CD4-positive, alpha-beta memory T cell (primary cell): Measurements from ENCODE around the gene SLC9A5. TPM values are rescaled to one million over a fixed set of nuclear protein-coding genes. Genes with fewer than 3 reads are reported as not detected.

Source experiments
- CTCF ChIA-PET: fragments of 350-600 bp; sonication (Branson Sonifier 250); formaldehyde crosslinking; loops from one replicate; lab custom pipeline; 2021; ENCODE audit warnings: inconsistent platforms; ENCODE audit not compliant: partially characterized antibody; lab: Charles Lee
- POLR2A ChIA-PET: fragments of 350-600 bp; sonication (Branson Sonifier 250); formaldehyde crosslinking; loops from one replicate; lab custom pipeline; 2021; ENCODE audit not compliant: partially characterized antibody; lab: Charles Lee
- DNase-seq, 5 donors: peaks; one replicate each; pipeline versions ENCODE4 v3.0.0 to v3.0.0-alpha.2; 2020 to 2022; ENCODE audit warnings: mixed read lengths in 1 of 5
- H3K27ac ChIP-seq: one replicate; pipeline ENCODE4 v1.7.0; 2013; ENCODE audit warnings: low read depth, low read length
- H3K27me3 ChIP-seq: 2 replicates; pipeline ENCODE4 v1.7.0; 2013; ENCODE audit warnings: mild to moderate bottlenecking, low read length, moderate library complexity; ENCODE audit not compliant: insufficient read depth
- H3K36me3 ChIP-seq: 2 replicates; pipeline ENCODE4 v1.7.0; 2013; ENCODE audit warnings: mild to moderate bottlenecking, low read length, moderate library complexity; ENCODE audit not compliant: insufficient read depth
- H3K4me1 ChIP-seq: 2 replicates; pipeline ENCODE4 v1.7.0; 2013; ENCODE audit warnings: mild to moderate bottlenecking, low read length, moderate library complexity; ENCODE audit not compliant: insufficient read depth
- H3K4me3 ChIP-seq, 2 donors: one replicate each; pipeline ENCODE4 v1.7.0; 2013; ENCODE audit warnings: low read length in 2 of 2, mild to moderate bottlenecking in 1 of 2
- H3K9me3 ChIP-seq, 2 donors: one replicate each; pipeline ENCODE4 v1.7.0; 2013; ENCODE audit warnings: low read length in 2 of 2, control low read depth in 1 of 2; ENCODE audit not compliant: control insufficient read depth in 1 of 2
- H3K27ac Mint-ChIP-seq, 7 donors: one replicate each; pipeline ENCODE4 v1.8.0; 2020 to 2021; ENCODE audit warnings: mixed read lengths in 7 of 7, mild to moderate bottlenecking in 6 of 7, inconsistent platforms in 3 of 7, moderate library complexity in 3 of 7
- H3K27me3 Mint-ChIP-seq, 2 donors: one replicate each; pipeline ENCODE4 v1.8.0; 2020 to 2021; ENCODE audit warnings: mixed read lengths in 2 of 2
- H3K36me3 Mint-ChIP-seq, 2 donors: one replicate each; pipeline ENCODE4 v1.8.0; 2020 to 2021; ENCODE audit warnings: mixed read lengths in 2 of 2, inconsistent platforms in 1 of 2, mild to moderate bottlenecking in 1 of 2
- H3K4me1 Mint-ChIP-seq, 4 donors: one replicate each; pipeline ENCODE4 v1.8.0; 2020 to 2021; ENCODE audit warnings: mixed read lengths in 4 of 4, mild to moderate bottlenecking in 1 of 4
- H3K4me3 Mint-ChIP-seq, 8 donors: one replicate each; pipeline ENCODE4 v1.8.0; 2020 to 2021; ENCODE audit warnings: mixed read lengths in 8 of 8, mild to moderate bottlenecking in 7 of 8, moderate library complexity in 6 of 8, inconsistent platforms in 3 of 8
- H3K9me3 Mint-ChIP-seq, 8 donors: one replicate each; pipeline ENCODE4 v1.8.0; 2020 to 2021; ENCODE audit warnings: mixed read lengths in 8 of 8, mild to moderate bottlenecking in 5 of 8, inconsistent platforms in 3 of 8, moderate library complexity in 1 of 8
- intact Hi-C: fragments of 100-400 bp; cut with micrococcal nuclease; formaldehyde crosslinking; loops from one replicate; pipeline ENCODE4 v1.15.1; 2023
- polyA plus RNA-seq, 2 donors: library from polyadenylated mRNA; unstranded; fragments of 300-500 nt; fragmentation: Illumina TruSeq; gene quantifications; one replicate each; pipeline ENCODE4 v1.2.3, GENCODE V29; 2021
- total RNA-seq, 2 experiments: library from RNA; stranded (reverse); gene quantifications; one replicate each; pipeline ENCODE4 v1.2.3, GENCODE V29; 2021

SLC9A5 gene
- total and polyA plus RNA-seq, 4 experiments from 2014 or later, result 0.09 to 2.1 (median 1.7) TPM; not detected in 1

DNA sequence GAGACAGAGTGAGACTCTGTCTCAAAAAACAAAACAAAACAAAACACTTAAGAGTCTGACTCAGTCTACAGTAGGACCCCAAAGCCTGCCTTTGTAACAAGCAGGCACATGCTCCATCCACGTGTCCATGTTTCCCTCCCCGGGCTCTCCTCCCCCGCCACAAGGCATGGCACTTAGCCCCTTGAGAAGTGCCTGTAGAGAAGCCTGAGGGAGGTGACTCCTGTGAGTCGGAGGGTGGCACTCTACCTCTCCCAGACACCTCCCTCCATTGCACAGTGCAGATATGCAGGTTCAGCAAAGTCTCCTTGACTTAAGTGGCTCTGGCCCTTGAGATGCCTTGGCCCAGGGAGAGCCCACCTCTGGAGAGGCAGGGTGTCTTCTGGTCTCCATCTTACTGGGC lies 8.3 kb upstream of the SLC9A5 start:
- ChIA-PET POLR2A (interaction anchor here (10.5 kb wide), 1 partner anchor 10 kb away, joined by 259 read pairs; the partner anchor contains the start of gene TMEM208), CTCF (no interaction called here)
- no peak for DNase-seq
- Histone ChIP-seq H3K4me1 (peaks cover 35% of the 10 kb centered on the region), H3K4me3 (no peak overlapping the region), H3K36me3 (peaks cover 27% of the 10 kb centered on the region), H3K9me3 (no peaks in the 10 kb centered on the region), H3K27me3 (no peaks in the 10 kb centered on the region), H3K27ac (no peak overlapping the region)
- Mint-ChIP-seq H3K27me3 (no peaks in the 10 kb centered on the region), H3K4me3 (no peak overlapping the region), H3K36me3 (peaks cover 22 to 42% of the 10 kb centered on the region in 2 donors), H3K27ac (peak overlapping the region in 2 of 7 donors; percentile 57 to 68), H3K4me1 (peaks cover 21 to 46% (median 36%) of the 10 kb centered on the region in 4 donors), H3K9me3 (no peaks in the 10 kb centered on the region)
- intact Hi-C loops, result no loop called here

DNA sequence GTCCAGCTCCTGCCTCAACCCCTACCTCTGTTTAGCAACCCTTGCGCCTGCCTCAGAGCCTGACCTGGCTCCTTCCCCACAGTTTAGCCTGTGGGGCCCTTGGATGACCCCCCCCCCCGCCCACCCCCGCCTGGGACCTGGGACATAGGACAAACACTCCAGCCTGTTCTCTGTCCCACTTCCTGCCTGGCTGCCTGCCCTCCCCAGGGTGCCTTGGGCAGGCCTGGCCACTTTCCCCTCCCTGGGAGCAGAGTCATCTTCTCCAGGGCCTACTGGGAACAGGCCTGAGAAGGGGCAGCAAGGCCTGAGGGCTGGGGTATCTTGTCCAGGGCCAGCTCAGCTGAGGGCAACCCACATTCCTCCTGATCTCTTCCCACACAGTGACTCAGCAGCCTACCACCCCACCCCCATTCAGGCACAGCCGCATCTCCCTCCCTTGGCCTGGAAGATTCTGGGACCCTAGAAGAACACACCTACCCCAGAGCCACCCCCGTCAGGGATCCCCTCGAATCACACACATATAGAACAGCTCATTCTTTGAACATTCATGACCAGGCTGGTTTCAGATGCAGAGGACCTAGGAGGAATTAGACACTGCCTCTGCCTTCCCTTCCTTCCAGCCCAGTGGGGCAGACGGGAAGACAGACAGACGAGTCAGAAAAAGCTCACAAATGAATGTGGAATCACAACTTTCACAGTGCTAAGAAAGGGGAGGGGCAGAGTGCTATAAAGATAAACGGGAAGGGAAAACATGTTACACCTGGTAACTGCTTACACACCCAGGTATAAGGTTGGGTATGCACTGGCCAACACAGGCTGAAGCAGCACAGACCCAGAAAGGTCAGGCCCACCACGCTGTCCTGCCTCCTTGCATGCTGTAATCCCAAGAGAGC lies 7.5 kb upstream of the SLC9A5 start:
- peaks cover 27% of the 10 kb centered on the region for H3K36me3 ChIP-seq
- no peaks in the 10 kb centered on the region for H3K9me3 ChIP-seq
- Mint-ChIP-seq H3K9me3 (no peaks in the 10 kb centered on the region), H3K4me1 (peaks cover 18 to 44% (median 33%) of the 10 kb centered on the region in 4 donors), H3K4me3 (no peak overlapping the region), H3K27me3 (no peaks in the 10 kb centered on the region), H3K36me3 (peaks cover 18 to 38% of the 10 kb centered on the region in 2 donors), H3K27ac (peak overlapping the region; percentile 32 to 89 (median 72))
- no peak overlapping the region for H3K4me3 ChIP-seq
- ChIA-PET CTCF (no interaction called here), POLR2A (interaction anchor here (10.5 kb wide), 1 partner anchor 10 kb away, joined by 259 read pairs; the partner anchor contains the start of gene TMEM208)
- intact Hi-C loops, result no loop called here
- DNase-seq, result no peak
- H3K27ac ChIP-seq, result no peak overlapping the region
- peaks cover 36% of the 10 kb centered on the region for H3K4me1 ChIP-seq
- no peaks in the 10 kb centered on the region for H3K27me3 ChIP-seq

DNA sequence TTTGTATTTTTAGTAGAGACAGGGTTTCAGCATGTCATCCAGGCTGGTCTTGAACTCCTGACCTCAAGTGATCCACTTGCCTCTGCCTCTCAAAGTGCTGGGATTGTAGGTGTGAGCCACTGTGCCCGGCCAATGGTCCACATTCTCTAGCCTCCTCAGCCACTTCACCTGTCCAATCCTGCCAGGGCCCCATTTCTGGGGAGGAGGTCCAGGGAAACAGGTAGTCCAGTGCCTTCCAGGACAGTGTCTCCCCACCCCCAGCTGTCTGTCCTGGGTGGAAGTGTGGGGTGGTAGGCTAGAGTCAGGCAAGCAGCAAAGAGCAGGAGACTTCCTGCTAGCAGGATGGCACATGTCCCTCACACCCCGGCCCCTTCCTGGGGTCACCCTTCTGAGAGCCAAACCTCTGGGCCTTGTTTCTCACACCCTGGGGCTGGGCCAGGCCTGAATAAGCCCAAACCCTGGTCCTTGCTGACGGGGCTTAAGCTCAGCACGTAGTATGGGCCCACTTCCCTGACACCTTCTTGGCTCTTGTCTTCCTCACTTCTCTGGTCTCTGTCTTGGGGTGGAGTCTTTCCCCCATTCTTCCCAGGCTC lies 6.5 kb upstream of the SLC9A5 start:
- H3K4me1 ChIP-seq, result peaks cover 36% of the 10 kb centered on the region
- peak overlapping the region in 6 of 7 donors; percentile 55 to 100 (median 84) for H3K27ac Mint-ChIP-seq
- DNase-seq, result no peak
- intact Hi-C loops, result no loop called here
- no peaks in the 10 kb centered on the region for H3K27me3 Mint-ChIP-seq
- no peaks in the 10 kb centered on the region for H3K9me3 Mint-ChIP-seq
- H3K27me3 ChIP-seq, result no peaks in the 10 kb centered on the region
- peaks cover 15 to 31% of the 10 kb centered on the region in 2 donors for H3K36me3 Mint-ChIP-seq
- H3K27ac ChIP-seq, result peak overlapping the region; percentile 6
- no peak overlapping the region for H3K4me3 ChIP-seq
- H3K9me3 ChIP-seq, result no peaks in the 10 kb centered on the region
- ChIA-PET POLR2A (interaction anchor here (10.5 kb wide), 1 partner anchor 11 kb away, joined by 259 read pairs; the partner anchor contains the start of gene TMEM208), CTCF (no interaction called here)
- H3K4me3 Mint-ChIP-seq, result no peak overlapping the region
- peaks cover 23% of the 10 kb centered on the region for H3K36me3 ChIP-seq
- peaks cover 16 to 45% (median 34%) of the 10 kb centered on the region in 4 donors for H3K4me1 Mint-ChIP-seq

DNA sequence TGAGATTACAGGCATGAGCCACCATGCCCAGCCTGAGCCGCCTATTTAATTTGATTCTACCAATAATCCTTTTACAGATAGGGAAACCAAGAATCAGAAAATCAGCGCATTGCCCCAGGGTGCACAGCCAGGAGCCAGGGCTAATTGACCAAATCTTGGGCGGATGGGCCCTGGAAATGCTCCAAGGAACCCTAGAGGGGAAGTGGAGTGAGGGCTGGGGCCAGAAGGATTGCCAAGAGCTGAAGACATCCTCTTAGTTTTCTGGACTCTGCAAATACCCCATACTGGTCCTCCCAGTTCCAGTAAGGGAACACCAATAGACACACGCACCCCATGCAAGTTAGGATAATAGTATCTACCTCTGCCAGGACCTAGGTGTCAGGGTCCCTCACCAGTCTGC lies 5.3 kb upstream of the SLC9A5 start:
- Histone ChIP-seq H3K36me3 (peaks cover 15% of the 10 kb centered on the region), H3K27me3 (no peaks in the 10 kb centered on the region), H3K9me3 (no peaks in the 10 kb centered on the region), H3K4me3 (no peak overlapping the region), H3K4me1 (peaks cover 46% of the 10 kb centered on the region), H3K27ac (peak overlapping the region; percentile 82)
- no peak for DNase-seq
- CTCF ChIA-PET, result interaction anchor here (1.0 to 2.1 kb wide), 2 partner anchors 17 to 46 kb away, joined by 3 to 15 read pairs; partner anchors contain the start of gene TMEM208
- Mint-ChIP-seq H3K4me3 (no peak overlapping the region), H3K27ac (peak overlapping the region; percentile 22 to 100 (median 97)), H3K9me3 (no peaks in the 10 kb centered on the region), H3K27me3 (no peaks in the 10 kb centered on the region), H3K4me1 (peaks cover 22 to 53% (median 40%) of the 10 kb centered on the region in 4 donors), H3K36me3 (peaks cover 2 to 22% of the 10 kb centered on the region in 2 donors)
- intact Hi-C loops, result no loop called here
- POLR2A ChIA-PET, result interaction anchor here (1.0 to 10.5 kb wide), 7 partner anchors 13 to 238 kb away, joined by 3 to 259 read pairs (median 10); partner anchors contain the start of genes ATP6V0D1, E2F4, FBXL8 and TMEM208

DNA sequence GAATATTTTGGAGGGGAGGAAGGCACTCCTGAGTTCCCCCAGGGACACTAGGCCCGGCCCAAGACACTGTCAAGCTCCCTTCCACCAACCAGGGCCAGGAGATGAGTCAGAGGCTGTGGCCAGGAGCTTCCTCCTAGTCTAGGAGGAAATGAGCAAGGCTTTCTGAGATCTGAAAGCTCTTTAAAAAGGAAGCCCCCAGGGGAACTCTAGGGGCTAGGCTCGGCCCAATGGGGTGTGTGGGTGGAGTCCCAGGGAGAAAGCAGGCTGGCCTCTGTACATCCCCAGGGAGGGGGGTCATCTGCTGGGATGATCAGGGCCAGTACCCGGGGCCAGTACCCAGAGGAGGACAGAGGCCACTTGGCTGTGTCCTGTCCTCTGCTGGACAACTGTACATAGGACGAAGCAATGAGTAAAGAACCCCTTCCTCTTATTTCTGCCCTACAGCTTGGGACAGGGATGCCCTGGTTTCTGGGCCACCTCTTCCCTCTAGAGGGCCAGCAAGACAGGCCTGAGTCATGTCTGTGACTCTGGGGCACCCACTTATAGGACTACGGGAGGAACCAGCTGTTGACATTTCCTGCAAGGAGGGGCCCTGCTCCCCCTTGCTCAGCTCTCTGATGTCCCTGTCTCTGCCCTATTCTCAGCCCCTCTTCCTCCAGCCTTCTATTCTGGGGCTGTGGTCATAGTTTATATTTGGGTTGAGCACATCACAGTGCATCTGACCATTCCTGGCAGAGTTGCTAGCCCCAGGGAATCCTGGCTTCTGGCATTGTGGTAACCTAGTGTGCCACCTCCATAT lies 4.2 kb upstream of the SLC9A5 start:
- H3K9me3 Mint-ChIP-seq, result no peaks in the 10 kb centered on the region
- DNase-seq, result peak; percentile 58 to 97 (median 65)
- H3K27me3 ChIP-seq, result no peaks in the 10 kb centered on the region
- peak overlapping the region; percentile 4 to 11 for H3K4me3 ChIP-seq
- ChIA-PET POLR2A (interaction anchor here (0.6 to 10.5 kb wide), 16 partner anchors 14 to 727 kb away, joined by 3 to 259 read pairs (median 5); partner anchors contain the start of genes ATP6V0D1, E2F4, FBXL8 and PLEKHG4), CTCF (interaction anchor here (0.6 to 2.1 kb wide), 9 partner anchors 9 to 227 kb away, joined by 3 to 15 read pairs (median 3); partner anchors contain the start of gene TMEM208)
- peaks cover 26 to 59% (median 42%) of the 10 kb centered on the region in 4 donors for H3K4me1 Mint-ChIP-seq
- H3K27me3 Mint-ChIP-seq, result peaks cover 0 to under 1% of the 10 kb centered on the region in 2 donors
- peaks cover 4% of the 10 kb centered on the region for H3K36me3 ChIP-seq
- peak overlapping the region; percentile 55 to 95 (median 78) for H3K4me3 Mint-ChIP-seq
- H3K27ac Mint-ChIP-seq, result peak overlapping the region; percentile 94 to 100 (median 97)
- peak overlapping the region; percentile 82 for H3K27ac ChIP-seq
- peaks cover 53% of the 10 kb centered on the region for H3K4me1 ChIP-seq
- intact Hi-C loops, result loop anchor here (5.0 kb wide), 1 partner anchor 82 kb away; the partner anchor contains the start of gene HSF4
- no peaks in the 10 kb centered on the region for H3K9me3 ChIP-seq
- peaks cover 0 to 12% of the 10 kb centered on the region in 2 donors for H3K36me3 Mint-ChIP-seq

DNA sequence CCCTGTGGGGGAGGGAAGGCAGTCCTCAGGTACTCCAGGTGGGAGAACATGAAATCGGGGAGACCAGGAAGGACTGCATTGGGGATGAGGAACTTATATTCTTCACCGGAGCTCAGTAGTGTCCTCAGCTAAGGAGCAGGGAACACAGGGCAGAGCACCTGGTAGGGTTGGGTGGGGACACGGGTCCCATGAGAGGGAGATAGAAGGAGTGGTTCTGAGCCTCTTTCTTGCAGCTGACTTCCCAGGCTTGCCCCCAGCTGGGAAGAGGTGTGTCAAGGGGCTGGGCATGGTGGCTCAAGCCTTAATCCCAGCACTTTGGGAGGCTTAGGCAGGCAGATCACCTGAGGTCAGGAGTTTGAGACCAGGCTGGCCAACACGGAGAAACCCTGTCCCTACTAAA lies 3.6 kb upstream of the SLC9A5 start:
- Mint-ChIP-seq H3K36me3 (peaks cover 0 to 12% of the 10 kb centered on the region in 2 donors), H3K4me3 (peak overlapping the region; percentile 55 to 95 (median 78)), H3K27me3 (peaks cover under 1 to 1% of the 10 kb centered on the region in 2 donors), H3K27ac (peak overlapping the region; percentile 94 to 100 (median 97)), H3K9me3 (no peaks in the 10 kb centered on the region), H3K4me1 (peaks cover 26 to 65% (median 45%) of the 10 kb centered on the region in 4 donors)
- Histone ChIP-seq H3K36me3 (no peaks in the 10 kb centered on the region), H3K9me3 (no peaks in the 10 kb centered on the region), H3K4me1 (peaks cover 57% of the 10 kb centered on the region), H3K4me3 (peak overlapping the region in 1 of 2 donors; percentile 11), H3K27ac (peak overlapping the region; percentile 82), H3K27me3 (no peaks in the 10 kb centered on the region)
- ChIA-PET POLR2A (interaction anchor here (0.6 to 10.5 kb wide), 10 partner anchors 14 to 728 kb away, joined by 3 to 259 read pairs (median 8); partner anchors contain the start of genes E2F4, FBXL8, PLEKHG4 and TMEM208), CTCF (interaction anchor here (0.6 to 2.1 kb wide), 7 partner anchors 10 to 228 kb away, joined by 3 to 15 read pairs (median 3); partner anchors contain the start of gene TMEM208)
- DNase-seq, result no peak
- intact Hi-C loops, result loop anchor here (5.0 kb wide), 1 partner anchor 83 kb away; the partner anchor contains the start of gene HSF4
